ENCODE data around the gene C2orf42.
A peak's percentile ranks its signal among the peaks of the same experiment; 100 is the strongest.
"Not testable (repeated sequence)": the region's sequence is repeated elsewhere in the genome, so short reads cannot be mapped to it uniquely, and the experiment has no call there.

C2orf42 gene

DNA sequence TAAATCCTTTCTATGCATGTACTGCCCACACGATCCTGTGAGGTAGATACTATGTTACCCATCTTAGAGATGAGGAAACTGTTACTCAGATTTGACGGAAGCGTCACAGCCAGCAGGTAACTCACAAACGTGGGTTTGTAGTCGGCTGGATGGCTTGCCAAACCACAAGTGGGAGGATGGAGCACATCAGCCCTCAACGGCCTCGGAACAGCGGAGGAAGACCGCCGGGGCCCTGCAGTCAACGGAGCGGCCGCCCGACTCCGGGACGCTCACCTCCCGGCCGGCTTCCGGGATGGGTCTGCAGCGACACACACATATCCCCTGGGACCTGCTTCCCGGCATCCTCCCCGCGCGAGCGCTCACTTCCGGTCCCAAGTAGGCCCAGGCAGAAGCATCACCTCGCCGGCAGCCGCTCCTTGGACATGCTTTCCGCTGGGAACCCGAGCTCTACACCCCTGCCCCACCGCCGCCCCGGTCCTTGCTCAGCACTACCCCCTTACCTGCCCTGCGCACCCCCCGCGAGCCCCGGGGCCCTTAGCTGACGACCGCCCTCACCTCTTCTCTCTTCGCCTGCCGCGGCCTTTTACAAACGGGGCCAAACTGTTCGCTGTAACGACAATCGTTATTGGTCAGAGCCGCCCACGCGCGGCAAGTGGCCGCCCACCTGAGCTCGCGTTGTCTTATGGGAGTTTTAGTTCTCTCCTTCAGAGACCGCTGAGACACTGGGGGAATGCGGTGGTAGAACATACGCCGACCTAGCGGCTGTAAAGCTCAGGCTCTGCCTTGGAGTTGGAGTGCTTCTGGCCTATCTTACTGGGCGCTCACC, at the start of gene C2orf42:
C2orf42 (minus strand) TSS at position 602 of the 826 bp plus-strand sequence. CDS start 9,034 bp downstream, outside the sequence.
- peak; percentile 84 to 100 (median 95) for DNase-seq

DNA sequence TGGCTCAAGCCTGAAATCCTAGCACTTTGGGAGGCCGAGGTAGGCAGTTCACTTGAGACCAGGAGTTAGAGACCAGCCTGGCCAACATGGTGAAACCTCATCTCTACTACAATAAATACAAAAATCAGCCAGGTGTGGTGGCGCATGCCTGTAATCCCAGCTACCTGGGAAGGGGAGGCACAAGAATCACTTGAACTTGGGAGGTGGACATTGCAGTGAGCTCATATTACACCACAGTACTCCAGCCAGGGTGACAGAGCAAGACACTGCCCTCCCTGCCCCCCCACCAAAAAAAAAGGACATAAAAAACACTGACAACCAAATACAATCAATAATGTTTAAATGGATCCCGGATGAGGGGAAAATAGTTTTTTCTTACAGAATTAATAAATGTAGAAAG, 49.8 kb upstream of the C2orf42 start:
- no peak for DNase-seq

DNA sequence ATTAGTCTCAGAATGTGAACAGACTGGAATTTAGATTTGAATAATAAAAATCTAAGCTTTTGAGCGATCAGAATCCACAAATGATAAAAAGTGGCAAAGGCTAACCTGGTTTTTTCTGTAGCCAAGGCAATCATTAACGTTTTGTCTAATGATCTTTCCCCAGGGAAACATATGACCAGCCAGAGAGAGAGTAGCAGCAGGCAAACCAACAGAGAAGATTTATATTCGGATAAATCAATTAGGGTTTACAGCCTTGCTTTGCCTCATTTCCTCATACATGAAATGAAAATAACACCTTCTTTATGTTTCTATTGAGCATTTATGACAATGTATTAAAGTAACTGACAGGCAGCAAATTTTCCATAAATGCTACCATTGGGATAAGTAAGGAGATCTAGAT, 43.1 kb upstream of the C2orf42 start:
- DNase-seq, result no peak

DNA sequence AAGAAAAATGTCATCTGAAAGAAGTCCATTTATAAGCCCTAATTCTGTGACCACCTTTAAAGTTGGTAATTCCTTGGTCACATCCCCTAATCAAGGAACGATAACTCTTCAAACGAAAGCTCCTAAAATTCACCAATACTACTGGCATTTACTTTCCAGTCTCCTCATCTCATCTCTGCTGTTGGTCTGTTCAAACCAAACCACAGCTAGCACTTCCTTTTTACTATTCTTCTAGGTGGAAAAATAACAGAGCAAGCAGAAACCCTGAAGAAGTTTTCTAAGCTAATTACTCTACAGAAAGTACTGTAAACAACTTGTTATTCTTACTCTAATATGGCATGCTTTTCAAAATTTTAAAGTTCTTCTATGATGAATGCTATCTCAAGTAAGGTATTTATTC, 36.0 kb upstream of the C2orf42 start:
- DNase-seq, result no peak

DNA sequence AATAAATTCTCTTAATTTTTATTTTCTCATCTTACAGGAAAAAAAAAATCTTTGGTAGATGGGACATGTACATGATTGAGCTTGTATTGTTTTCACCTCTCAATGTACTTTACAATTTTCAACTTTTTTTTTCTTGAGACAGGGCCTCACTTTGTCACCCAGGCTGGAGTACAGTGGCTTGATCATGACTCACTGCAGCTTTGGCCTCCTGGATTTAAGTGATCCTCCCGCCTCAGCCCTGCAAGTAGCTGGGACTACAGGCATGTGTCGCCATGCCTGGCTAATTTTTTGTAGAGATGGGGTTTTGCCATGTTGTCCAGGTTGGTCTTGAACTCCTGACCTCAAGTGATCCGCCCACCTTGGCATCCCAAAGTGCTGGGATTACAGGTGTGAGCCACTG, 32.5 kb upstream of the C2orf42 start:
- not testable (repeated sequence) for DNase-seq

DNA sequence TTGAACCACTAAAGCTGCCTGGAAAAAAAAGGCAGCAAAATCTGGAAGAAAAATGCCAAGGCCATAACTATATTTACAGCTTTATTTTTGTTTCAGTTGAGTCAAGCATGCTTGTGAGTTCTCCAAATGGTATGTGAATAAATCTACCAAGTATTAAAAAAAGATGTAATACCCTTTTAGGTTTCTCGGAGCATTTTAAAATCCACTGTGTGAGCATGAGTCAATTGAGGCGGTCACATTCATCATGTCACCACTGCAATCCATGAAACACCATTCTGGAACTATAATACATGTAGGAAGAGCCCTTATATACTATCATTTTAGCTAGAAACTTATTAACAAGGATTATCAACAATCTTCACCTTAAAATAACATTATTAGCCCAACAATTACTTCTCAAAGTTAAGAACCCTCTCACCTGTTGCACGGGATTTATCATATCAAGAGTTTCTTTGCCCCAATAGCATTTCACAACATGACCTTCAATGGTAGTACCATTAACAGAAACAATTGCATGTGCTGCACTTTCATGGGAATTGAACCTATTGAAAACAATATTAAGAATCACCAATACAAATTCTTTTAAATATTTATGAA, 24.2 kb upstream of the C2orf42 start:
- DNase-seq, result no peak

DNA sequence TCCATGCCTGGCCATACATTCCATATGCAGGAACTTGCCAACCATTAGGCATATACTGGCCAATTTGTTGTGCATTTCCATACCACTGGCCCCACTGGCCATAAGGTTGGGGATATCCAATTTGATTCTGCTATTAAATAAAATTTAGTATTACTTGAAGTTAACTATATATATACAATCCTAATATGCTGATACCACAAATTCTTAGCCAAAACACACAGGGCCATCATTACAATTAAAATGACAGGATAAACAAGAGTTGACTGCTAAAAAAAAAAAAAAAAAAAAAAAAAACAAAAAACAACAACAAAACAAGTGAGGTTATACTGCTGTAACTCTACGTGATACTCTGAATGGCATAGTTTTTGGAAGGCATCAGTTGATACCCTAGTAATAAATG, 23.5 kb upstream of the C2orf42 start:
- no peak for DNase-seq

DNA sequence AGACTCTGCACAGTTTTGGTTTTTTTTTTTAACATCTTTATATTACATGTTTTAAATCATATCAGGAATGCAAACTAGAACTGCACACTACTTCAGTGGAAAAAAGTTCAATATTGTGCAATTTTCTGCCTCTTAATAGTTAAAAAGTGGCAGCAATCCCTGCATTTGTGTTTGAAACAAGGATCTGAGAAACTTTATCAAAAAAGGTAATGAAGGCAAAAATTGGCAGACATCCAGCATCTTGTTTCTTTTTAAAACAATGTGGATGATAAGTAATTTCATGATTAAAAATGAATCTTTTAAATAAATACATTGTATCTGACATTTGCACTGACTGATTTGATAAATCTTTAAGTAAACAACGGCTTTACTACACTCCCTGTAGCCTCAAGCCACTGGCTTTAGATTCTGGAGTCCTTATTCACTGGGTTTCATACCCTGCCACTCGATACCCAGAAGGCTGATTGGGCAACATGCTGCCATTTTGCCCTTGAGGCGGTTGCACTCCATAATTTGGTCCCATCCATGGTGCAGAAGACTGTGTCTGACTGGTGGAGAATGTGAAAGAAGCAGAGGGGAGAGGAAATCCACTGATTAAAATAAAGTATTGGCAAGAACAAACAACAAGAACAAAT, 21.6 kb upstream of the C2orf42 start:
- no peak for DNase-seq

DNA sequence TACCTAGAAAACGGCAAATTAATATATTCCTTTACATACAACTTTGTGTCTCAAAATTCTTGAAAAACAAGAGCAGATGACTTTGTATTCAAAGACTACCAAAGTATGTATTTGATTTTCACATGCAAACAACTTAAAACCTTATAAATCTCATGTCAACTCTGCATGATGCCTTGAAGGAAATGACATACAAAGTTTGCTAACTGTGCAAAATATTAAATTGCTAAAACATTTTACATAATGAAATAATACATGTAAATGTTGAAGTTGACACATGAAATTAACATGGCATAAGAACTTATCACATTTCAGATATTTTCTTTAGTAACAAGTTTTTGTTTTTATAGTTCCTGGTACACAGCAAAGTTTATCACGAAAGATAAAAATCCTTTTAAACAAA, 20.8 kb upstream of the C2orf42 start:
- DNase-seq, result no peak

DNA sequence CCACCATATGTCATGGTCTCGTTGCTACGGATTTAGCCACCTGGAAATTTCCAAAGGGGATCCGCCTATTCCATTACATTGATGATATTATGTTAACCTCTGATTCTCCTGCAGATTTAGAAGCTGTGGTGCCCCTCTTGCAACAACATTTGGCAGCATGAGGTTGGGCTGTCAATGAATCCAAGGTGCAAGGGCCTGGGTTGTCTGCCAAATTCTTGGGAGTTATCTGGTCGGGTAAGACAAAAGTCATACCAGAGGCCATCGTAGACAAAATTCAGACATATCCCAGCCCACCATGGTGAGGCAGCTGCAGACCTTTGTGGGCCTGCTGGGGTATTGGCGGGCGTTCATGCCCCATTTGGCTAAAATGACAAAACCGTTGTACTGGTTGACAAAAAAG, 13.6 kb upstream of the C2orf42 start:
- DNase-seq, result no peak

DNA sequence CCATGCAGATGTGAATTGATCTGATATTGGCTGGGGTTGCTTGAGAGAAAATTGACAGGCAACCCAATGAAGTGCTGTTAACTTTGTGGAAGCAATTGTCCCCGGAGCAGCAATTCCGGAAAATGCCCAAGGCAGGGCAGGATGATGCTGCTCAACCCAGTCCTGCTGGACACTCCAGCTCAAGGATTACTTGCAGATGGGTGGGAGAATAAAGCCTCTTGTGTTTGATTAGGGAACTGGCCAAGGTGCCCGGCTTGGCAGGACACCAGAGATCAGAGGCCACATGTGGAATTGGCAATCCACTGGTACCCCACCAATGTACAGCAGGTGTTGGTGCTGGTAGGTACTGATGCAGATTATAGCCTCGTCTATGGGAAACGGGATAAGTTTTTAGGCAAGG, 12.3 kb upstream of the C2orf42 start:
- DNase-seq, result no peak

DNA sequence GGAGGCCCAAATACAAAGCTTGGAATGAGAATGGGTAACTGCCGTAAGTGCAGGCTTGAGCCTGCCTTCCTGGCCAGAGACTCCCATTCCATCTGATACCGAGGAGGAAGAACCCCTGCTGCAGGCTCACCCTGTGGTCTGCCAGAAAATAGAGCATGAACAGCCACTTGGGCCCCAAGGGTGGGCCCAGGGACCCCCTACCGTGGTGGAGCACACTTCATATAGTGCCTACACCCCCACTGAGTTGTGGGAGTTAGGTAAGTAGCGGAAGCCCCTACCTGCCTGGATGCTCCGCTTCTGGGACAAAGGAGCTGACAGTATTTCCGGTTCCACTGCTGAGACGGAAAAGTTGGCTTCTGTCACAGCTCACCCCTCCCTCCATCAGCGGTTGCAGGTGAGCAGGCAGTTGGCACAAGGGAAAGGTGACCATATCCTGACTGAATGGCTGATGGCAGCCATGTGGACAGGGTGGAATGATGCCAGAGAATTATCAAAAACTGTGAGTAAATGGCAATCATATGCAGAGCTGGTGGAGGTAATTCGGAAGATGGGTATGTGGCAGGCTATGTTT, 11.5 kb upstream of the C2orf42 start:
- DNase-seq, result no peak

DNA sequence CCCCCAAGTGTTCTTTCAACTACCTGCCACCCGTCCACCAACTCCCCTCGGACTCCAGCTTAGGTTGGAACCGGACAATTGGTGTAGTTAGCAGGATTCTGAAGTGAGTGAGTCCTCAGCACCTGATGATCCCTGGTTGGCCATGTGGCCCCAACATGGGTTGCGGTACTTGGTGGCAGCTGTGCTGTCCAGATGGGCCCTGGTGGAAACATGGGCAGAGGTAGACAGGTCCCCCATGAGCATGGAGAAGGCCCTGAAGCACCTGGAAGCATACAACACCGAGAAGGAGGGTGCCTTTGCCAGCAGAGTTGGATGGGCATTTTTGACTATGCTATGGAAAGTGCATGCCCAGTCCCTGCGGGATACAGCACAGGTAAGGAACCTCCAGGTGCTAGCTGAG, 11.0 kb upstream of the C2orf42 start:
- no peak for DNase-seq

DNA sequence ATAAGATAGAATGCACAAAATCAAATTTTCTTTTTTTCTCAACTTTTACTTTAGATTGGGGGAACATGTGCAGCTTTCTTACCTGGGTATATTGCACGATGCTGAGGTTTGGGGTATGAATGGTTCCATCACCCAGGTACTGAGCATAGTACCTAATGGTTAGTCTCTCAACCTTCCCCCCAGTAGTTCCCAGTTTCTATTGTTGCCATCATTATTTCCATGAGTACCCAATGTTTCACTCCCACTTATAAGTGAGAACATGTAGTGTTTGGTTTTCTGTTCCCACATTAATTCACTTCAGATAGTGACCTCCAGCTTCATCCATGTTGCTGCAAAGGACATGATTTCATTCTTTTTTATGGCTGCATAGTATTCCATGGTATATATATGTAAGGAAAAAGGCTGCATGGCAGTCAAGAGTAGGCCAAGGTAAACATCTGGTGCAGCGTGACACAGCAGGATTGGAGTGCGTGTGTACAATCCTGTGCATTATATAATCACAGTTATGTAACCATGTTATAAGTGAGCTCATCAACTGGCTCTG, 10.5 kb upstream of the C2orf42 start:
- no peak for DNase-seq

DNA sequence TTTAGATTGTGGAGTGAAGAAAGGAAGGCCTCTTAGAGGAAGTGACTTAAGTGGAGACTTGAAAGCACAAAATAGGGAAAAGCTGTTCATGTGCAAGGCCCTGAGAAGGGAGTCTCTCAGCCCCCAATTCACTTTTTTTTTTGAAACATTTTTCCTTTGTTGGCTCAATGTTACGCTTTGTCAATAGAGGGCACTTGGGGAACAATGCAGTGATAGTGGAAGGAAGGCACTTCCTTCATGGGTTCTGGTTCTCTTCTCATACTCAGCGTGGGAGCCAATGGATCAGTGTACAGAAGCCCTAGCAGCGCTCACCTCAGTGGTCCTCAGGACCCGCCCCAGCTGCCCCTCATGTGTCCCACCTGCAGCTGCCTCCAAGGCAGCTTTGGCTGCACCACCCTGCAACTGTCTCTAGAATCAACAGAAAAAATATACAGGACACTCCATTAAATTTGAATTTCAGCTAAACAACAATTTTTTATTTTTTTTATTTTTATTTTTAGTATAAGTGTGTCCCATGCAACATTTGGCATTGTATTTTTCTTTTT, 8.6 kb upstream of the C2orf42 start:
- DNase-seq, result no peak

DNA sequence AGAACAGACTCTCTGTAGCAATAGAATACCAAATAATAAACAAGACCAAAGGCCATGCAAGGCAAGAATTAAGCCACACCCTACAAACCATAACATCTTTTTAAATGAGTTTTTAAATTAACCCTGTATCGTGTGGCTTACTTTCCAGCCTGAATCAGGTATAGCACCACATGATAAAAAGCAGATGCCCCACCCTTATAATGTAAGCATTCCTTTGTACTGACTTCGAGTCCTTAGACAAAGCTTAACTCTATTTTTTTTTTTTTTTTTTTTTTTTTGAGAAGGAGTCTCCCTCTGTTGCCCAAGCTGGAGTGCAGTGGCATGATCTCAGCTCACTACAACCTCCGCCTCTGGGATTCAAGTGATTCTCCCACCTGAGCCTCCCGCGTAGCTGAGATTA, 1.7 kb upstream of the C2orf42 start:
- no peak for DNase-seq

DNA sequence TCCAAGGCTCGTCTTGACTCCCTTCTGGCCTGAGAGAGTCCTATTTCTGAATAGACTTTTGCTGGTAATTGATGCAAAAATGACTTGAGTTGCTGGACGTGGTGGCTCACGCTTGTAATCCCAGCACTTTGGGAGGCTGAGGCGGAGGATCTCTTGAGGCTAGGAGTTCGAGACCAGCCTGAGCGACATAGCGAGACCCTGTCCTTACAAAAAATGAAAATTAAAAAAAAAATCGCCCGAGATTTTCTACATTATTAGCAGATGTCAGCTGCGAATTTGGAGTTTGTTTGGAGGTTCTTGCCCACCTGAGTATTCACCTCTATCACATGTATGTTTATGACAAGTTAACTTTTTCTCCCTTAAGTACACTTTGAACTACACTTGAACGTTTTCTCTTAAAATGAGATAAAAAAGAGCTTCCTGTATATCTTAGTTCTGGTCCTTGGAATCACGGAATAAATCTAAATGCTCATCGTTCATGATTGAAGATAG, 471 bp upstream of the C2orf42 start:
- no peak for DNase-seq

DNA sequence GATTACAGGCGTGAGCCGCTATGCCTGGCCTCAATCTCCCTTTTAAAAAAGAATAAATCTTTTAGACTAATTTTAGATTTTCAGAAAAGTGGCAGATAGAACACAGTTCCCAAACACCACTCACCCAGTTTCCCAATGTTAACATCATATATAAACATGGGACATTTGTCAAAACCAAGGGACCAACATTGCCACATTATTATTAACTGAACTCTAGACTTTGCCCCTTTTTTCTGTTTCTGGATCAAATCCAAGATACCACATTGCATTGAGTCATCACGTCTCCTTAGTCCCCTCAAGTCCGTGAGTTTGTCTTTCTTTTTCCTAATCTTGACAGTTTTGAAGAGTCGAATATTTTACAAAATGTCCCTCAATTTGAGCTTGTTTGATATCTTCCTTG, 2.4 kb downstream of the C2orf42 start:
- no peak for DNase-seq

DNA sequence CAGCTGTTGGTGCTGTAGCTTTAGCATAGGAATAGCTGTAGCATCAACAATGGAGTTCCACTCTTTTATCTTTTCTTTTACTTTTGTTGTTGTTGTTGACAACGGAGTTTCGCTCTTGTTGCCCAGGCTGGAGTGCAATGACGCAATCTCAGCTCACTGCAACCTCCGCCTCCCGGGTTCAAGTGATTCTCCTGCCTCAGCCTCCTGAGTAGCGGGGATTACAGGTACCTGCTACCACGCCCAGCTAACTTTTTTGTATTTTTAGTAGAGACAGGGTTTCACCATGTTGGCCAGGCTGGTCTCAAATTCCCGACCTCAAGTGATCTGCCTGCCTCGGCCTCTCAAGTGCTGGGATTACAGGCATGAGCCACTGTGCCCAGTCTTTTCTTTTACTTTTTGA, 3.6 kb downstream of the C2orf42 start:
- not testable (repeated sequence) for DNase-seq

DNA sequence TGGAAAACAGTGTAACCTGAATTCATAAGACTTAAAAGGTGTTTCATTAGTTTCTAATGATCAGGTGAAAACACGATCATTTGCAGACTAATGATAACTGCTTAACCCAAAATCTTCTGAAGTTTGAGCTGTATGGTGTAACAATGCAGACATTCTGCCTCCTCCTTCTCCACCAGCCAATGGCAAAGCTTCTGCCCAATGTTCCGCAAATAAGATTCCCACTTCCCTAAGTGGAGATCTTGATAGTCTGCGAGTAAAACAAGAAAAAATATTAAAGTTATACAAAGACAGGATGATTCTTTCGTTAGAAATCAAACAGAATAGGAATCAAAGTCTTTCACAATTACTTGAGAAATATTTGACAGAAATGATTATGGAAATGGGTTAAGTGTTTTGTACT, 8.1 kb downstream of the C2orf42 start:
- no peak for DNase-seq

DNA sequence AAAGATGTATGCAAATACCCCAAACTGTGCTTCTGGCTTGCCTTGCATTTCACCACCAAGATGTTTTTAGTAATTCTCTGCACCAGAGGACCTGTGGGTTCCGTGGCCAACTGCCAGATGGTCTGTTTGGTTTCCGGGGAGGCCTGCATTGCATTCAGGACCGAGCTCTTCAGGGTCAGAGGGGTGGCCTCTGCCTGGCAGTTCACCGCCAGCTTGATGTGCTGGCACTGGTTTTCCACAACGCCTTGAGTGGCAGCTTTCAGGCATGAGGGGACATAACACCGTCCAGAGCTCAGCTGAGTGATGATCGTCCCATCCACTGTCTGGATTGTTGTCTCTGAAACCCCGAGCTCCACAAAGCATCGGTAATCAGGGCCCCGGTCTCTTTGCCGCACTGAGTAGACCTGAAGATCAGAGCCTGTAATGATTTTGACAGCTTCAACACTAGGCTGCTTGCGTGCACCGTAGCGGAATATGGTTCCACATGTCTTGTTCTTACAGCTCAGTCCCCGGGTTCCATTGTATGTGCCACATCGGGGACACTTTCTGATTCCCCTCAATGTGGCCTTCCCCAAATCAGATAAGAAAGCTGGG, 9.4 kb downstream of the C2orf42 start:
- no peak for DNase-seq
